ENCODE measurements around the gene ZBTB33. TPM values are rescaled to one million over a fixed set of nuclear protein-coding genes. Genes with fewer than 3 reads are reported as not detected.

ZBTB33 gene
- total RNA-seq, 1 donor from 2014 or later: 13.0 TPM

DNA sequence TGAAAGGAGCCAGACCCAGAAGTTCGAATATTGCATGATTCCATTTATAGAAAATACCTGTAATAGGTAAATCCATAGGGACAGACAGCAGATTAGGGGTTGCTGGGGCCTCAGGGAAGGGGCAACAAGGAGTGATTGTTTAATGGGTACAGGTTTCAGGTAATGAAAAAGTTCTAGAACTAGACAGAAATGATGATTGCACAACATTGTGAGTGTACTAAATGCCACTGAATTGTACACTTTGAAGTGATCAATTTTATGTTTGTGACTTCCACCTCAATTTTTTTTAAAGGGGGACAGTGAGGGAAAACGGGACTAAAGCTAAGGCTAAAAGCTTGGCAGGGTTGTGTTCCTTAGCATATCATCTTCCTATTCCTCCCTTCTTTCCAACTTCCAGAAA lies 23.5 kb downstream of the ZBTB33 start:
- no peak overlapping the region for H3K27ac Mint-ChIP-seq
- no peaks in the 10 kb centered on the region for H3K36me3 Mint-ChIP-seq (ENCODE audit: low read depth)
- intact Hi-C loops (cut with micrococcal nuclease): no loop called here
- H3K27me3 Mint-ChIP-seq (ENCODE audit: insufficient read depth): peaks cover 6% of the 10 kb centered on the region
- H3K4me3 Mint-ChIP-seq: no peak overlapping the region
- no peaks in the 10 kb centered on the region for H3K9me3 Mint-ChIP-seq
- no peak for DNase-seq (ENCODE audit: low spot score)
- H3K4me1 Mint-ChIP-seq (ENCODE audit: low read depth): peaks cover 4% of the 10 kb centered on the region

DNA sequence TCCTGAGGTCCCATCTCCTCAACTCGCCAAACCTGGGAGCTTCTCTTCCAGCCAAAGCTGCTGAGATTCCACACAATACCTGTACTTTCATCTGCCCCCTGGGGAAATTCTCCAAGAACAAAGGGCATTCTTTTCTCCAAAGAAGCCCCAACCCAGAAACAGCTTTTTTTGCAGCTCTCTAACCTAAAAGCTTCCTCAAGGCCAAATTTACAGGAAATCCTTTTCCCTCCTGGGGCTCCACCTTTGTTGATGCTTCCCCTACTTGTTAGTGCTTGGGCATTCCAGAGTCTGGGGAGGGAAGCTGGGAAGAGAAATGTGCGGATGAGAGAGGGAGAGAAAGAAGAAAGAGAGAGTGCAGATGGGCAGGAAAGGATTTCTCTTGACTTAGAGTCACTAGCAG lies 24.3 kb downstream of the ZBTB33 start:
- Mint-ChIP-seq H3K36me3 (ENCODE audit: low read depth) (no peaks in the 10 kb centered on the region), H3K27ac (no peak overlapping the region), H3K4me1 (ENCODE audit: low read depth) (no peaks in the 10 kb centered on the region), H3K4me3 (no peak overlapping the region), H3K27me3 (ENCODE audit: insufficient read depth) (peaks cover 6% of the 10 kb centered on the region), H3K9me3 (no peaks in the 10 kb centered on the region)
- intact Hi-C loops (cut with micrococcal nuclease): no loop called here
- no peak for DNase-seq (ENCODE audit: low spot score)

DNA sequence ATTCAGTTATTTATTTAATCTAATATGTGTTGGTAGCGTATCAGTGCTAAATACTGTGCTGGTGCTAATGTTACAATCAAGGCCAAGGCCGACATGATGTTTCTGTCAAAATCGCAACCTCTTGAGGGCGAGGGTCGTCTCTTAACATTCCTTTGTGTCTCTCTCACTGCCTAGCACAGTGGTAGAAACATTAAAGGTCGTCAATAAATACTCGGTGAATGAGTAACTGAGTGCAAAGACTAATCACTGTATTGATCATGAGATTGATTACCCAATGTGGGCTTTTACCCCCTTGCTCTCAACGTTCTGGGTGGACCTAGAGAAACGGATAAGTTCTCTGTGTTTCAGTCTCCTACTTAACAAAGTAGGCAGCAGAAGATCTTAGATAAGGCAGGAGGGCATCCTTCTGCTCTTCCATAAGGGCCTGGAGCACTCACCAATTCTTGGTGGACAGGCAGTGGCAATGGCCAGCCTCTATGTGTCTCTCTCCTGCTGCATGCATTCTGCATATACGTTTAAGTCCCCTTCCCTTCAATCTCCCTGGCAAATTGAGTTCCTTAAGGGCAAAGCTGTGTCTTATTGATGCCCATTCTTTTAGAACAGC lies 30.5 kb downstream of the ZBTB33 start:
- Mint-ChIP-seq H3K4me3 (no peak overlapping the region), H3K27me3 (ENCODE audit: insufficient read depth) (peaks cover 11% of the 10 kb centered on the region), H3K4me1 (ENCODE audit: low read depth) (no peaks in the 10 kb centered on the region), H3K27ac (no peak overlapping the region), H3K9me3 (no peaks in the 10 kb centered on the region), H3K36me3 (ENCODE audit: low read depth) (no peaks in the 10 kb centered on the region)
- DNase-seq (ENCODE audit: low spot score): no peak
- intact Hi-C loops (cut with micrococcal nuclease): no loop called here

DNA sequence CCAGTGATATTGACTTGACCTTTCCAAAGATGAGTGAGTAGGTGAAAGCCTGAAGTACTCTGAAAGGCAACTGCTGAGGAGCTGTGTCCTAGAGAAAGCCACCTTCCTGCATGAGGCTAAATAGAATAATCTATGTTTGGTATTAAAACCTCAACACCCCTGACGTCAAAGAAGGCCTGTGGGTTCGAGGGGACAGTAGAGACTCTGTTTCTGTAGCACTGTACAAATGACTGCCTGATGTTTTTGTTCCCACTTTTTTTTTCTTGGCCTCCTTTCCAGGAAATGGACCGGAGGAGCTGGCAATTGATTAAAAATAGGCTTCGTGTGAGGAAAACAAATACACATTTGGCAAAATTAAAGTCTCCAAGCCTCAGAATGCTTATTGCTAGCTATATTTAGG lies 31.1 kb downstream of the ZBTB33 start:
- Mint-ChIP-seq H3K27me3 (ENCODE audit: insufficient read depth) (peaks cover 11% of the 10 kb centered on the region), H3K9me3 (no peaks in the 10 kb centered on the region), H3K4me1 (ENCODE audit: low read depth) (no peaks in the 10 kb centered on the region), H3K27ac (no peak overlapping the region), H3K36me3 (ENCODE audit: low read depth) (no peaks in the 10 kb centered on the region), H3K4me3 (no peak overlapping the region)
- intact Hi-C loops (cut with micrococcal nuclease): no loop called here
- no peak for DNase-seq (ENCODE audit: low spot score)

DNA sequence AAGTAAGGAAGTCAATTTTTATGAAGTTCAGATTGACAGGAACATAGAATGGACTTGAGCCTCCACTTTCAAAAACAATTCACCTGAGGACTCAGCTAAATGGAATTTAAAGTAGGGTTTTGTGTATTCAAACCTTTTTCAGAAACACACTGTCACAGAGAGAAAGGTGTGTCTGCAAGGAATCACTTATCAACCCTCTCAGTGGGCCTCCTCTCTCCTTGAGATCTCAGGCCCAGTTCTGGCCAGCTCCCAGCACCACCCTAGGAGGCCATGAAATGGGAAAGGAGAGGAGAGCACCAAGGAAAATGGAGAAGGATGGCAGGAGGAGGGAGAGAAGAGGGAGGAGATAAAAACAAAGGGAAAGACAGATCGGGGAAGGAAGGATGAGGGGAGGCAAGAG lies 32.1 kb downstream of the ZBTB33 start:
- intact Hi-C loops (cut with micrococcal nuclease): no loop called here
- peaks cover 11% of the 10 kb centered on the region for H3K27me3 Mint-ChIP-seq (ENCODE audit: insufficient read depth)
- H3K9me3 Mint-ChIP-seq: no peaks in the 10 kb centered on the region
- H3K36me3 Mint-ChIP-seq (ENCODE audit: low read depth): no peaks in the 10 kb centered on the region
- no peak overlapping the region for H3K27ac Mint-ChIP-seq
- DNase-seq (ENCODE audit: low spot score): no peak
- no peak overlapping the region for H3K4me3 Mint-ChIP-seq
- no peaks in the 10 kb centered on the region for H3K4me1 Mint-ChIP-seq (ENCODE audit: low read depth)

DNA sequence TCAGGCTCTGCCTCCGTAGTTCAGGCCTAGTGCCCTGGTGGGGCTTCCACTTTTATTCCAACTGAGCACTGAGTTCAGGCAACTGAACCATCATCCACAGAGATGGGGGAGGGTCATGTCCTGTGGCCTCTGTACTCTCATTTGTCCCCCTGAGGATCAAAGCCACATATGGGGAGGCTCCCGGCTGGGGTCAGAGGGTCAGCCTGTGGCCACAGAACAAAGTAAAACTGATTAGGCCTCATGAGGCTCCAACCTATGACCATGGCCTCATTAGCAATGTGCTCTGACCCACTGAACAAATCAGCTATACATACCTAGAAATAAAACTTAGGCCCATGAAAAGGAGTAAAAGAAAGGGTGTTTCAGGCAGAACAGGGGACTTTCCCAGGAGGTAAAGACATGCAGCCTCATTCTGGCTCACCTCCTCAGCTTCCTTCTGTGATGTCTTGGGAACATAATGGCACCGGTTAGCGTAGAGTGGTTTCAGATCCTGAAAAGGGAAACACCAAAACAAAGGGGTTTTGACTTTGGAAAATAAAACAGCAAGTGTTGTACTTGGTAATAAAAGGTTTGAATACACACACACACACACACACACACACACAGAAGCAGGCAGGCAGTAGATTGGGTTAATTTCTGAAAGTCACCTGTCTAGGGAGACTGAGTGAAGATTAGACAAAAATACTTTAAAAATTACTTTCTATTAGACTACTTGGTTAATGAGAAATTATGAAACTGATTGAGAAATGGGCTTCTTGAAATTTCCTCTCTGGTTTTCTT lies 36.3 kb downstream of the ZBTB33 start:
- Mint-ChIP-seq H3K9me3 (no peaks in the 10 kb centered on the region), H3K27ac (no peak overlapping the region), H3K27me3 (ENCODE audit: insufficient read depth) (peaks cover 4% of the 10 kb centered on the region), H3K4me3 (no peak overlapping the region), H3K36me3 (ENCODE audit: low read depth) (no peaks in the 10 kb centered on the region), H3K4me1 (ENCODE audit: low read depth) (no peaks in the 10 kb centered on the region)
- no peak for DNase-seq (ENCODE audit: low spot score)
- intact Hi-C loops (cut with micrococcal nuclease): no loop called here

DNA sequence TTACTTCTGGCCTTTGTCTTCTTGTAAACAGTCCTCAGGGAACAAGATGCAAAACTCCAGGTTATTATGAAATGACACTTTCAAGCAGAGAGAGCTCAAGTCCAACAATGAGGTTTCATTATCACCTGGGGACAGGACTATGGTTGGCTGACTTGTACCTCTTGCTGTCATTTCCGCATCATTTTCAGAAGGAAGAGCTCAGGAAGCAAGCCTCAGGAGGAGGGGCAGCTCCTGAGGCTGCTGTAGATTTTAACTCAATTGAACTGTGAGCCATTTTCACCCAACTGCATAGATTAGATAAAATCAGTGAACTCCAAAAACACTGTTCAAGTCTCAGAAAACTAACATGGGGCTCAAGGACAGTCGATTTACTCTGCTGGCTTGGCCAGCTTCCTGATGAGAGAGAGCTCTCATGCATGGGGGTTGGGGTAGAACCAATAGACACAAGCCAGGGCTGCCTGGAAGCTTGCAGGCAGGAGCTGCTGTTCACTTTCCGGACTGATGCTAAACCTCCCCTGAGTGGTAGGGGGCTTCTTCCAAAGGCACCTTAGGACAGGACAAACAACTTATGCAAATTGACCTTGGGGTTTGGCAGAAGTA lies 37.0 kb downstream of the ZBTB33 start:
- Mint-ChIP-seq H3K9me3 (no peaks in the 10 kb centered on the region), H3K4me3 (no peak overlapping the region), H3K4me1 (ENCODE audit: low read depth) (no peaks in the 10 kb centered on the region), H3K27me3 (ENCODE audit: insufficient read depth) (peaks cover 4% of the 10 kb centered on the region), H3K27ac (no peak overlapping the region), H3K36me3 (ENCODE audit: low read depth) (no peaks in the 10 kb centered on the region)
- no peak for DNase-seq (ENCODE audit: low spot score)
- intact Hi-C loops (cut with micrococcal nuclease): no loop called here

DNA sequence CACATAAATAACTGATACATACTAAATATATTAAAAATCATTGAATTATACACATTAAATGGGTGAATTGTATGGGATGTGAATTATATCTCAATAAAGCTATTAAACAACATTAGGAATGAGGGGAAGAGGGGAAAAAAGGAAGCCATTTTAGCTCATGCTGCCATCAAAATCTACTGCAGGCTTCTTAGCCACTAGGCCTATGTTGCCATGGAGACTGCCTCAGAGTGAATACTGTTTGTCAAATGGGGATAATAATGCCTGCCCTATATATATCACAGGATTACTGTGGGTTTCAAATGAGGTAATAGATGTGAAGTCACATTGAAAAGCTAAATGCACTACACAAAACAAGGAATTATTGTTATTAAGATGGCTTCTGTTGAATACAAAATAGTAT lies 39.5 kb downstream of the ZBTB33 start:
- Mint-ChIP-seq H3K27me3 (ENCODE audit: insufficient read depth) (peaks cover 2% of the 10 kb centered on the region), H3K36me3 (ENCODE audit: low read depth) (no peaks in the 10 kb centered on the region), H3K4me3 (no peak overlapping the region), H3K9me3 (no peaks in the 10 kb centered on the region), H3K27ac (no peak overlapping the region), H3K4me1 (ENCODE audit: low read depth) (no peaks in the 10 kb centered on the region)
- no peak for DNase-seq (ENCODE audit: low spot score)
- intact Hi-C loops (cut with micrococcal nuclease): no loop called here

DNA sequence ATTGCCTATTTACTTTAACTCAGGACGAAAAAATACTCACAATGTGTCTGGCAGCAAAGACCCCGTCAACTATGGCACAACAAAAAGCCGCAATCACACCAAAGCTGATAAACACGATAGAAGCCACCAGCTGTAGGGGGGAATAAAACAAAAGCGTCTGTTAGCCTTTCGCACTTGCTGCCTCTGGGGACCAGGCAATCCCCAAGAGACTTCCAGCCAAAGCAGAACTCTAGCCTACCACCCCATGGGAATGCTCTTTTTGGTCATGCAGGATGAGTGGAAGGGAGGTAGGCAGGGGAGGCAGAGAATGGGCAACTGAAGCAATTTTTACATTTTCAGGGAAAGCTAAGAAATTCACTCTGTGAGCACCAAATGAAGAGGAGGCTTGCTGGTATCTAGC lies 40.6 kb downstream of the ZBTB33 start:
- Mint-ChIP-seq H3K27me3 (ENCODE audit: insufficient read depth) (no peaks in the 10 kb centered on the region), H3K36me3 (ENCODE audit: low read depth) (no peaks in the 10 kb centered on the region), H3K27ac (no peak overlapping the region), H3K9me3 (no peaks in the 10 kb centered on the region), H3K4me1 (ENCODE audit: low read depth) (no peaks in the 10 kb centered on the region), H3K4me3 (no peak overlapping the region)
- intact Hi-C loops (cut with micrococcal nuclease): no loop called here
- DNase-seq (ENCODE audit: low spot score): no peak

DNA sequence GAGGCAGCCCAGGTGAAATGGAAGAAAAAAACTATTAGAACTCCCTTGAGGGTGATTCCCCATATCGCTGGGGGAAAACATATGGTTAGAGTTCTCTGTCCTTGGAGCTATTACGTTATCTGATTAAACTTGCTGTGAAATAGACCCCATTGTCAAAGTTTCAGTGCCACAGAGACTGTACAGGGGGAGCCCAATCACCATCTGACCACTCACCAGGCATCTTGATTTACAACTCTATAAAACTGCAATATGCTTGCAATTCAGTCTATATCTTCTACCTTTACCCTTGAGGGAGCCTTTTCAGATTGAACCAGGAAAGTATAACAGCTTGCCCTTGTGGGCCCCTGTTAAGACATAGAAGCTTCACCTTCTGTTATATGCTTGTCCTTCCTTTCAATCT lies 42.4 kb downstream of the ZBTB33 start:
- H3K27me3 Mint-ChIP-seq (ENCODE audit: insufficient read depth): no peaks in the 10 kb centered on the region
- no peak overlapping the region for H3K27ac Mint-ChIP-seq
- no peaks in the 10 kb centered on the region for H3K9me3 Mint-ChIP-seq
- no peaks in the 10 kb centered on the region for H3K4me1 Mint-ChIP-seq (ENCODE audit: low read depth)
- H3K36me3 Mint-ChIP-seq (ENCODE audit: low read depth): no peaks in the 10 kb centered on the region
- intact Hi-C loops (cut with micrococcal nuclease): no loop called here
- DNase-seq (ENCODE audit: low spot score): no peak
- no peak overlapping the region for H3K4me3 Mint-ChIP-seq

DNA sequence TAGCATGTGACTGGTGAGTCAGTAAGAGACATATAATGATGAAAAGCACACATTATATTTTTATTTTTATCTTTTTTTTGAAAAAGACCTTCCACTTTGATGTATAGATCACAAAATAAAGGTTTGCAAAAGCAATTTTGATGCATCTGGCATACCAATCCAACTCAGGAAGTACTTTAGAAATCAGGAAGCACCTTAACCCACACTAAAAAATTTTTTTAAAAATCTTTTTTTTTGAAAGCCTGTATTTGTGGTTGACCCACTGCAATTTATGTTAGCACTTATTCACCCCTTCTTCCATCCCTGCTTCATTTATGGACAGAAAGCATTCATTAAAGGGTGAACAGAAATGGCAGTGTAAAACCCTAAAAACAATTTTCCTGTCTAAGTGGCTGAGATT lies 44.0 kb downstream of the ZBTB33 start:
- Mint-ChIP-seq H3K36me3 (ENCODE audit: low read depth) (no peaks in the 10 kb centered on the region), H3K27me3 (ENCODE audit: insufficient read depth) (peaks cover 1% of the 10 kb centered on the region), H3K9me3 (no peaks in the 10 kb centered on the region), H3K4me1 (ENCODE audit: low read depth) (no peaks in the 10 kb centered on the region), H3K27ac (no peak overlapping the region), H3K4me3 (no peak overlapping the region)
- intact Hi-C loops (cut with micrococcal nuclease): no loop called here
- no peak for DNase-seq (ENCODE audit: low spot score)

DNA sequence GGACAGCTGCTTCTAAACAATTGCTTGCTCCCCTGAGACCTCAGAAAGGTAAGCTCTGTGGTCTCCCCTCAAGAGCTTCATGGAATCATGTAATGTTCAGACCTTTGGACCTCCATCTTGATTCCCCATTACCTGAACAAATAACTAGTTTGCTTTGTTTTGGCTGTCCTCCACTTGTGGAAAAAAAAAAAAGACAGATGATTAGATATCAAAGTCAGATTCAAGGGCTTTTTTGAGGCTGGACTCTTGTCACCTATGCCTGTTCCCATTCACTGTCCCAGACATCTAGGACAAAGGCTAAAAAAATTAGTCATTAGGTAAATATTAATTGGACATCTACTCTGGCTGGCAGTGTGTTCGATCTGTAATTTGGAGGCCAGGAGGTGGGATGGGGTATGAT lies 47.3 kb downstream of the ZBTB33 start:
- DNase-seq (ENCODE audit: low spot score): no peak
- intact Hi-C loops (cut with micrococcal nuclease): no loop called here
- Mint-ChIP-seq H3K4me3 (no peak overlapping the region), H3K9me3 (no peaks in the 10 kb centered on the region), H3K27ac (no peak overlapping the region), H3K27me3 (ENCODE audit: insufficient read depth) (peaks cover 1% of the 10 kb centered on the region), H3K36me3 (ENCODE audit: low read depth) (no peaks in the 10 kb centered on the region), H3K4me1 (ENCODE audit: low read depth) (peaks cover 12% of the 10 kb centered on the region)

DNA sequence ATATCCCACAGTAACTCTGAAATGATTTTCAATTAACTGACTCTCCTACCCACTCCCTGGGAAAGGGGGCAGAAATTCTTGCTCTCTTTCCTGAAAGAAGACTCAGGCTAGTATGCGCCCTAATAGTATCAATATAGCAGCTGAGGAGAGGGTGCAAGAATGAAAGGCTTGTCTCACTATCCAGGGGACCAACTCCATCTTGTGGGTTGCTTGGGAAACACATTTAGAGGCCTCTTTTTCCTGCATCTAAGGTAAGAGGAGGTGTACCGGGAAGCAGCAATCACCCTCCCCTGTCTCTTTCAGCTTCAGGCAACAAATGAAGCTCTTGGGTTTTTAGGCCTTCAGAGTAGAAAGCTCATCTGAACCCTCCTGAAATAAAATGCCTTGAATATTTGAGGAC lies 49.3 kb downstream of the ZBTB33 start:
- H3K9me3 Mint-ChIP-seq: no peaks in the 10 kb centered on the region
- no peak overlapping the region for H3K27ac Mint-ChIP-seq
- no peak overlapping the region for H3K4me3 Mint-ChIP-seq
- H3K36me3 Mint-ChIP-seq (ENCODE audit: low read depth): no peaks in the 10 kb centered on the region
- peaks cover 1% of the 10 kb centered on the region for H3K27me3 Mint-ChIP-seq (ENCODE audit: insufficient read depth)
- no peak for DNase-seq (ENCODE audit: low spot score)
- intact Hi-C loops (cut with micrococcal nuclease): no loop called here
- peaks cover 13% of the 10 kb centered on the region for H3K4me1 Mint-ChIP-seq (ENCODE audit: low read depth)
